ENCODE measurements around the gene DDAH2. TPM values are rescaled to one million over a fixed set of nuclear protein-coding genes. Genes with fewer than 3 reads are reported as not detected.

The DDAH2 gene
- total RNA-seq, 4 donors from 2014 or later = 99.9 to 117 (median 114) TPM

- peak; percentile 50 to 51 for DNase-seq
- Histone ChIP-seq H3K4me3 (replicated peaks in 1 of 3) (no peak overlapping the region), H3K4me1 (no peaks in the 10 kb centered on the region), H3K36me3 (no peaks in the 10 kb centered on the region), H3K27me3 (no peaks in the 10 kb centered on the region), H3K27ac (no peak overlapping the region), H3K9me3 (no peaks in the 10 kb centered on the region)
- WGBS, 2 donors = 67 to 69% methylated on average over 12 of the region's 12 CpGs
- intact Hi-C loops (cut with DNase I) = no loop called here
- TF ChIP-seq CTCF (IDR thresholded peaks at IDR 0.05) = peak in 5 of 6 experiments; percentile 19 to 57 (median 48)
- no peak for TF ChIP-seq POLR2A (IDR thresholded peaks at IDR 0.05)
These were observed 40.7 kb upstream of the DDAH2 start for GRCh38 chr6:31769684-31770371.

GRCh38 chr6:31768363-31769257 is 39.5 kb upstream of the DDAH2 start:
- no peak for DNase-seq

GRCh38 chr6:31767096-31767645 is 38.1 kb upstream of the DDAH2 start:
- intact Hi-C loops (cut with DNase I) = no loop called here
- WGBS, 2 donors = 70 to 85% methylated on average over 3 to 6 of the region's 6 CpGs
- no peak for TF ChIP-seq CTCF (IDR thresholded peaks at IDR 0.05)
- no peak for TF ChIP-seq POLR2A (IDR thresholded peaks at IDR 0.05)

More at GRCh38 chr6:31768363-31769257, 39.5 kb upstream of the DDAH2 start:
- no peak for TF ChIP-seq CTCF (IDR thresholded peaks at IDR 0.05)
- TF ChIP-seq POLR2A (IDR thresholded peaks at IDR 0.05) = no peak
- intact Hi-C loops (cut with DNase I) = no loop called here
- no peaks in the 10 kb centered on the region for H3K27me3 ChIP-seq
- no peak overlapping the region for H3K4me3 ChIP-seq (replicated peaks in 1 of 3)
- 90 to 92% methylated on average over 18 of the region's 18 CpGs for WGBS, 2 donors
- H3K4me1 ChIP-seq = no peaks in the 10 kb centered on the region
- H3K36me3 ChIP-seq = no peaks in the 10 kb centered on the region
- H3K27ac ChIP-seq = no peak overlapping the region
- H3K9me3 ChIP-seq = no peaks in the 10 kb centered on the region

GRCh38 chr6:31765910-31766794 is 37.1 kb upstream of the DDAH2 start:
- intact Hi-C loops (cut with DNase I) = no loop called here
- no peaks in the 10 kb centered on the region for H3K27me3 ChIP-seq
- DNase-seq = peak; percentile 18 to 38
- H3K4me1 ChIP-seq = no peaks in the 10 kb centered on the region
- TF ChIP-seq POLR2A (IDR thresholded peaks at IDR 0.05) (peak in 1 of 2 donors; percentile 5), CTCF (IDR thresholded peaks at IDR 0.05) (no peak)
- no peaks in the 10 kb centered on the region for H3K9me3 ChIP-seq
- H3K36me3 ChIP-seq = no peaks in the 10 kb centered on the region
- WGBS, 2 donors = 32 to 57% methylated on average over 24 to 28 of the region's 42 CpGs
- H3K4me3 ChIP-seq (replicated peaks in 1 of 3) = peak overlapping the region in 1 of 3 donors; percentile 4
- H3K27ac ChIP-seq = no peak overlapping the region

More at GRCh38 chr6:31767096-31767645, 38.1 kb upstream of the DDAH2 start:
- Histone ChIP-seq H3K27me3 (no peaks in the 10 kb centered on the region), H3K27ac (no peak overlapping the region), H3K9me3 (no peaks in the 10 kb centered on the region), H3K4me1 (no peaks in the 10 kb centered on the region), H3K36me3 (no peaks in the 10 kb centered on the region), H3K4me3 (replicated peaks in 1 of 3) (no peak overlapping the region)
- DNase-seq = no peak
